HepG2 (cell line): Measurements from ENCODE around the gene SIVA1. TPM values are rescaled to one million over a fixed set of nuclear protein-coding genes. Genes with fewer than 3 reads are reported as not detected.

Experiments
- ATAC-seq: fragments of 200-7000 bp; cut with Tn5 transposase; 3 replicates; pipeline ENCODE4 v1.9.1; 2020; ENCODE audit warnings: mild to moderate bottlenecking, moderate library complexity
- BruUV-seq: library from RNA; stranded (reverse); fragments of 400-500 nt; replicated peaks from 2 replicates; lab custom pipeline; 2021; lab: Mats Ljungman, UMichigan
- CTCF ChIA-PET: fragments of 300-600 bp; formaldehyde crosslinking; extraction: SDS; loops from one replicate; lab custom pipeline; 2021; ENCODE audit warnings: low total read pairs, inconsistent platforms, low intra/inter-chr PET ratio; lab: Yijun Ruan, JAX
- POLR2A ChIA-PET: fragments of 350-600 bp; sonication (Branson Sonifier 250); formaldehyde crosslinking; loops from one replicate; lab custom pipeline; 2020; ENCODE audit warnings: antibody characterized with exemption, inconsistent platforms; lab: Yijun Ruan, JAX
- DNase-seq: peaks from one replicate; pipeline ENCODE4 v3.0.0-alpha.2; 2015; ENCODE audit warnings: low spot score
- FAIRE-seq: peaks from 3 replicates; lab custom pipeline; 2011; peaks lifted over from hg19 to GRCh38; lab: Jason Lieb, UNC
- H2AFZ ChIP-seq: one replicate; pipeline ENCODE4 v1.6.1; 2011; ENCODE audit warnings: low read length, inconsistent platforms
- H3K27ac ChIP-seq: fragments of 300-600 bp; 3 replicates; pipeline ENCODE4 v1.8.0; 2011; ENCODE audit warnings: mixed run types, mild to moderate bottlenecking, mixed read lengths, low read length, inconsistent platforms; ENCODE audit not compliant: insufficient read depth; ENCODE audit errors: extremely low read length
- H3K27me3 ChIP-seq, 2 experiments: fragments of 200-600 bp in 1 of 2; 2 replicates in 1 of 2; 3 replicates in 1 of 2; pipeline versions ENCODE4 v1.6.0 to v1.8.0; 2011; ENCODE audit warnings: low read length in 2 of 2, mild to moderate bottlenecking in 2 of 2, moderate library complexity in 2 of 2, inconsistent platforms in 1 of 2; ENCODE audit not compliant: insufficient read depth in 2 of 2, control insufficient read depth in 1 of 2
- H3K36me3 ChIP-seq, 2 experiments: fragments of 200-600 bp in 1 of 2; replicated peaks in 1 of 2; 2 replicates in 1 of 2; 3 replicates in 1 of 2; pipeline versions ENCODE4 v1.5.1 to v1.8.0; 2011; ENCODE audit warnings: low read length in 2 of 2, inconsistent platforms in 1 of 2; ENCODE audit not compliant: insufficient read depth in 2 of 2, control insufficient read depth in 1 of 2
- H3K4me1 ChIP-seq: 2 replicates; pipeline ENCODE4 v1.5.1; 2012; ENCODE audit warnings: low read length, inconsistent platforms; ENCODE audit not compliant: insufficient read depth
- H3K4me2 ChIP-seq: 2 replicates; pipeline ENCODE4 v1.6.0; 2011; ENCODE audit warnings: low read depth, low read length, inconsistent platforms
- H3K4me3 ChIP-seq, 3 experiments: fragments of 200-600 bp in 1 of 3; sonication (generic), shearing (Covaris generic) in 1 of 3; replicated peaks in 1 of 3; 2 replicates each; pipeline ENCODE4 v1.5.1; 2011 to 2016; ENCODE audit warnings: low read length in 3 of 3, inconsistent platforms in 2 of 3, low read depth in 2 of 3, mild to moderate bottlenecking in 2 of 3, control low read depth in 1 of 3, mixed read lengths in 1 of 3; ENCODE audit not compliant: insufficient read depth in 1 of 3
- H3K79me2 ChIP-seq: one replicate; pipeline ENCODE4 v1.6.1; 2011; ENCODE audit warnings: low read length, inconsistent platforms; ENCODE audit not compliant: insufficient read depth
- H3K9ac ChIP-seq: 2 replicates; pipeline ENCODE4 v1.6.0; 2011; ENCODE audit warnings: mild to moderate bottlenecking, low read depth, low read length, inconsistent platforms; ENCODE audit not compliant: insufficient read depth
- H3K9me3 ChIP-seq: 2 replicates; pipeline ENCODE4 v1.5.1; 2012; ENCODE audit warnings: mild to moderate bottlenecking, low read length
- H4K20me1 ChIP-seq: 2 replicates; pipeline ENCODE4 v1.6.0; 2011; ENCODE audit warnings: inconsistent platforms, mild to moderate bottlenecking, low read length, moderate library complexity; ENCODE audit not compliant: insufficient read depth
- MAF1 ChIP-seq: sonication (generic); formaldehyde crosslinking; IDR thresholded peaks from 2 replicates; pipeline ENCODE4 v1.5.0; 2020; ENCODE audit warnings: missing genetic modification reagents, borderline replicate concordance
- MNT ChIP-seq: fragments of 450-650 bp; IDR thresholded peaks from 2 replicates; pipeline ENCODE4 v1.6.1; 2016
- PRDM15 ChIP-seq: sonication (generic); formaldehyde crosslinking; IDR thresholded peaks from 2 replicates; pipeline ENCODE4 v1.4.0; 2020; ENCODE audit warnings: missing genetic modification reagents
- RFX1 ChIP-seq: fragments of 450-650 bp; IDR thresholded peaks from 2 replicates; pipeline ENCODE4 v1.6.1; 2017
- SIN3B ChIP-seq: fragments of 150-350 bp; IDR thresholded peaks from 2 replicates; pipeline ENCODE4 v1.6.1; 2014; ENCODE audit warnings: low read length
- TSC22D2 ChIP-seq: sonication (generic); formaldehyde crosslinking; IDR thresholded peaks from 2 replicates; pipeline ENCODE4 v1.5.1; 2020; ENCODE audit warnings: missing genetic modification reagents, mild to moderate bottlenecking, borderline replicate concordance
- ZMAT3 ChIP-seq: sonication (generic); formaldehyde crosslinking; conservative IDR thresholded peaks from 2 replicates; pipeline ENCODE4 v1.7.0; 2021; ENCODE audit warnings: missing genetic modification reagents
- ZNF121 ChIP-seq: sonication (generic); formaldehyde crosslinking; IDR thresholded peaks from 2 replicates; pipeline ENCODE4 v1.5.0; 2020; ENCODE audit warnings: mild to moderate bottlenecking, missing genetic modification reagents
- ZNF20 ChIP-seq: sonication (generic); formaldehyde crosslinking; IDR thresholded peaks from 2 replicates; pipeline ENCODE4 v1.4.0; 2020; ENCODE audit warnings: mild to moderate bottlenecking, moderate library complexity, missing genetic modification reagents
- WGBS: methylation state at CpG from one replicate; pipeline ENCODE4 v1.1.6; 2017; ENCODE audit warnings: low lambda C conversion rate; 5-methylcytosine and 5-hydroxymethylcytosine counted together
- in situ Hi-C: cut with HindIII; loops from 2 replicates; pipeline ENCODE4 v1.10.0; 2017; ENCODE audit warnings: low pct_unique_long_range_greater_than_20kb; ENCODE audit not compliant: extremely low pct_ligation_motif_present
- intact Hi-C: fragments of 100-400 bp; cut with micrococcal nuclease; formaldehyde crosslinking; loops from one replicate; pipeline ENCODE4 v1.10.0; 2022; ENCODE audit not compliant: unreplicated experiment
- polyA plus RNA-seq, 8 experiments: library from polyadenylated mRNA; depleted of rRNA in 3 of 8; stranded (reverse) in 7 of 8; unstranded in 1 of 8; fragments of >200 nt; fragmentation: Illumina TruSeq in 4 of 8; extraction: Trizol in 4 of 8; gene quantifications; 2 replicates each; pipeline versions ENCODE4 v1.2.1 to v1.2.3, GENCODE V29; 2011 to 2016; ENCODE audit warnings: low read depth in 4 of 8, missing spikeins in 1 of 8, mixed read lengths in 1 of 8; ENCODE audit not compliant: insufficient read depth in 1 of 8
- total RNA-seq, 5 experiments: library from RNA; depleted of rRNA; stranded (reverse); fragments of >200 nt; fragmentation: Illumina TruSeq; extraction: Trizol; gene quantifications; 2 replicates each; pipeline ENCODE4 v1.2.3, GENCODE V29; 2016; ENCODE audit warnings: low read depth in 1 of 5

The SIVA1 gene
- total and polyA plus RNA-seq, 2 of the 13 experiments (the other 11 are each of a cell fraction or from before 2014, with no cell fraction given), result 123 to 186 TPM

GRCh38 chr14:104791425-104791824 is 38.5 kb downstream of the SIVA1 start:
- Histone ChIP-seq H3K4me3 (no peak overlapping the region), H3K27ac (no peak overlapping the region), H3K27me3 (no peaks in the 10 kb centered on the region), H3K4me2 (no peak overlapping the region), H3K9ac (no peak overlapping the region), H3K4me1 (peaks cover 39% of the 10 kb centered on the region), H3K79me2 (peaks cover 26% of the 10 kb centered on the region), H2AFZ (no peak overlapping the region), H4K20me1 (peaks cover 17% of the 10 kb centered on the region), H3K36me3 (peaks cover 16 to 25% of the 10 kb centered on the region in 2 experiments; a peak in 3 of 5 replicates), H3K9me3 (no peaks in the 10 kb centered on the region)
- DNase-seq (no peak), FAIRE-seq (no peak), ATAC-seq (no peak)
- intact Hi-C loops, result no loop called here
- in situ Hi-C loops, result no loop called here
- ChIA-PET POLR2A (no interaction called here), CTCF (no interaction called here)
- WGBS, result 96% methylated on average over 9 of the region's 9 CpGs
- no TSS peak for BruUV-seq
- TF ChIP-seq ZNF121 (CRISPR knock-in tag), result no peak
- no peak for TF ChIP-seq SIN3B
- no peak for TF ChIP-seq ZNF20
- no peak for TF ChIP-seq ZMAT3
- no peak for TF ChIP-seq PRDM15 (CRISPR knock-in tag)
- no peak for TF ChIP-seq MAF1 (CRISPR knock-in tag)
- TF ChIP-seq RFX1, result no peak
- no peak for TF ChIP-seq TSC22D2 (CRISPR knock-in tag)
- no peak for TF ChIP-seq MNT
